Fibroblast of mammary gland (primary cell): Measurements from ENCODE around the gene OR2T35.
"Not testable (repeated sequence)": the region's sequence is repeated elsewhere in the genome, so short reads cannot be mapped to it uniquely, and the experiment has no call there.

Experiments used
- DNase-seq: peaks from one replicate; pipeline ENCODE4 v3.0.0-alpha.2; 2010; ENCODE audit warnings: low read depth
- H3K4me3 ChIP-seq: 2 replicates; pipeline ENCODE4 v1.5.1; 2011; ENCODE audit warnings: low read depth, mild to moderate bottlenecking, low read length, moderate library complexity; ENCODE audit not compliant: control insufficient read depth
- CTCF ChIP-seq: conservative IDR thresholded peaks from 2 replicates; pipeline ENCODE4 v1.5.1; 2011; ENCODE audit warnings: low read depth, low read length, inconsistent platforms; ENCODE audit not compliant: control insufficient read depth, insufficient read depth

Gene OR2T35

GRCh38 chr1:248642971-248643651, 2.0 kb downstream of the OR2T35 start:
- not testable (repeated sequence) for H3K4me3 ChIP-seq, DNase-seq

GRCh38 chr1:248641583-248641982, 3.5 kb downstream of the OR2T35 start:
- DNase-seq, H3K4me3 ChIP-seq: not testable (repeated sequence)

- not testable (repeated sequence) for H3K4me3 ChIP-seq, DNase-seq
Measured at GRCh38 chr1:248640906-248641305, 4.2 kb downstream of the OR2T35 start.

- not testable (repeated sequence) for H3K4me3 ChIP-seq, DNase-seq
Measured at GRCh38 chr1:248639652-248640051, 5.4 kb downstream of the OR2T35 start.

GRCh38 chr1:248636612-248637011, 8.5 kb downstream of the OR2T35 start:
- not testable (repeated sequence) for H3K4me3 ChIP-seq, DNase-seq

GRCh38 chr1:248634991-248635390, 10.1 kb downstream of the OR2T35 start, which contains the start of gene OR2T11:
TSS of gene OR2T11 (minus strand) at chr1:248635091. CDS start at chr1:248627128, 7,963 bp downstream.
- H3K4me3 ChIP-seq, DNase-seq: not testable (repeated sequence)

GRCh38 chr1:248631354-248632008, 13.6 kb downstream of the OR2T35 start:
- peak; percentile 28 for DNase-seq
- TF ChIP-seq CTCF, result no peak
- H3K4me3 ChIP-seq, result no peak overlapping the region

- DNase-seq, result no peak
- TF ChIP-seq CTCF, result no peak
- no peak overlapping the region for H3K4me3 ChIP-seq
Measured at GRCh38 chr1:248630551-248630950, 14.5 kb downstream of the OR2T35 start.

GRCh38 chr1:248627971-248628844, 16.9 kb downstream of the OR2T35 start:
- TF ChIP-seq CTCF, result no peak
- H3K4me3 ChIP-seq, result no peak overlapping the region
- no peak for DNase-seq

- no peak for DNase-seq
- no peak for TF ChIP-seq CTCF
- no peak overlapping the region for H3K4me3 ChIP-seq
Measured at GRCh38 chr1:248625971-248626370, 19.1 kb downstream of the OR2T35 start.
